ENCODE data around the gene SENP6.
A peak's percentile ranks its signal among the peaks of the same experiment; 100 is the strongest.
"Not testable (repeated sequence)": the region's sequence is repeated elsewhere in the genome, so short reads cannot be mapped to it uniquely, and the experiment has no call there.

Gene SENP6

GRCh38 chr6:75609639-75610590 is 8.2 kb downstream of the SENP6 start:
- DNase-seq: no peak

- no peak for DNase-seq
Observed at GRCh38 chr6:75611011-75611701, 9.5 kb downstream of the SENP6 start.

- DNase-seq: peak in 1 of 2 donors; percentile 33
Observed at GRCh38 chr6:75611702-75612375, 10.2 kb downstream of the SENP6 start.

- no peak for DNase-seq
Observed at GRCh38 chr6:75612434-75612833, 10.8 kb downstream of the SENP6 start.

GRCh38 chr6:75613056-75613501 is 11.4 kb downstream of the SENP6 start:
- DNase-seq: no peak

GRCh38 chr6:75618437-75618836 is 16.8 kb downstream of the SENP6 start:
- no peak for DNase-seq

- no peak for DNase-seq
Observed at GRCh38 chr6:75619230-75619899, 17.7 kb downstream of the SENP6 start.

- DNase-seq: no peak
Observed at GRCh38 chr6:75620381-75621304, 19.0 kb downstream of the SENP6 start.

- DNase-seq: no peak
Observed at GRCh38 chr6:75621846-75622245, 20.2 kb downstream of the SENP6 start.

GRCh38 chr6:75623491-75623890 is 21.8 kb downstream of the SENP6 start:
- DNase-seq: no peak

- no peak for DNase-seq
Observed at GRCh38 chr6:75624335-75624734, 22.7 kb downstream of the SENP6 start.

- DNase-seq: no peak
Observed at GRCh38 chr6:75624988-75625387, 23.3 kb downstream of the SENP6 start.

- no peak for DNase-seq
Observed at GRCh38 chr6:75626561-75626960, 24.9 kb downstream of the SENP6 start.

GRCh38 chr6:75627708-75628107 is 26.0 kb downstream of the SENP6 start:
- DNase-seq: not testable (repeated sequence)

GRCh38 chr6:75631859-75632635 is 30.4 kb downstream of the SENP6 start:
- DNase-seq: no peak

- no peak for DNase-seq
Observed at GRCh38 chr6:75633045-75633444, 31.4 kb downstream of the SENP6 start.

GRCh38 chr6:75642311-75642710 is 40.6 kb downstream of the SENP6 start:
- DNase-seq: no peak

GRCh38 chr6:75643173-75643572 is 41.5 kb downstream of the SENP6 start:
- DNase-seq: no peak

GRCh38 chr6:75656479-75656878 is 54.8 kb downstream of the SENP6 start:
- DNase-seq: no peak

- no peak for DNase-seq
Observed at GRCh38 chr6:75657327-75657726, 55.6 kb downstream of the SENP6 start.

GRCh38 chr6:75666592-75666991 is 64.9 kb downstream of the SENP6 start:
- DNase-seq: no peak
